ENCODE data around the gene ATL3. TPM values are rescaled to one million over a fixed set of nuclear protein-coding genes. Genes with fewer than 3 reads are reported as not detected.

ATL3 gene
- total and polyA plus RNA-seq, 2 of the 4 experiments (the other 2 are of a cell fraction): 19.9 to 131 TPM

GRCh38 chr11:63670433-63671321, 499 bp downstream of the ATL3 start:
- H4K20me1 ChIP-seq (ENCODE audit: insufficient read depth, low read length): peaks cover 19% of the 10 kb centered on the region
- ATAC-seq (ENCODE audit: low read depth) (peak; percentile 38), DNase-seq (peak; percentile 45)
- peak overlapping the region; percentile 77 for H3K56ac ChIP-seq (ENCODE audit: extremely low read depth, insufficient read depth, low read length)
- H2AK5ac ChIP-seq (ENCODE audit: low read depth, low read length): peak overlapping the region; percentile 52; the same call in 1 of the 2 replicates
- peak overlapping the region; percentile 65 to 73 for H4K8ac ChIP-seq (ENCODE audit: low read depth in 2 of 2, low read length in 2 of 2)
- H3K4me3 ChIP-seq (ENCODE audit: insufficient read depth, low read depth, low read length): peak overlapping the region; percentile 75
- 0% methylated on average over 10 of the region's 63 CpGs; no CpG with 5 or more reads in 1 of the 2 experiments for WGBS, 2 experiments (ENCODE audit: extremely low coverage in 2 of 2, insufficient read length in 1 of 2)
- H2BK120ac ChIP-seq (ENCODE audit: low read depth, low read length): peak overlapping the region; percentile 48
- peak overlapping the region; percentile 89 for H3K14ac ChIP-seq (replicated peaks; ENCODE audit: low read depth, low read length)
- H3K4me1 ChIP-seq (ENCODE audit: control insufficient read depth, insufficient read depth, low read length): peaks cover 17% of the 10 kb centered on the region
- H3K79me1 ChIP-seq (ENCODE audit: low read depth in 1 of 2, low read length in 2 of 2): peaks cover 5 to 23% of the 10 kb centered on the region in 2 experiments; a peak in 3 of 4 replicates
- peaks cover 7% of the 10 kb centered on the region for H3K9me1 ChIP-seq (ENCODE audit: insufficient read depth, low read length)
- peak overlapping the region; percentile 89 for H3K4ac ChIP-seq (ENCODE audit: low read depth, low read length)
- peak overlapping the region; percentile 60 for H3K23ac ChIP-seq (ENCODE audit: low read depth, low read length)
- peak overlapping the region; percentile 89 for H3K4me2 ChIP-seq (ENCODE audit: low read depth, low read length)
- H3K27ac ChIP-seq (ENCODE audit: insufficient read depth, low read length): peak overlapping the region; percentile 82
- peak overlapping the region; percentile 94 for H2AFZ ChIP-seq (replicated peaks; ENCODE audit: low read length, poor library complexity)
- peak overlapping the region; percentile 83 for H3K18ac ChIP-seq (ENCODE audit: low read depth, low read length)
- in situ Hi-C loops (cut with MboI; ENCODE audit: low sequenced_read_pairs) (loop anchor here (25.0 kb wide), 1 partner anchor 783 kb away; the partner anchor contains the start of gene SLC3A2), dilution Hi-C loops (cut with HindIII; ENCODE audit: low sequenced_read_pairs, unreplicated experiment) (no loop called here), intact Hi-C loops (cut with micrococcal nuclease) (no loop called here)
- no peaks in the 10 kb centered on the region for H3K27me3 ChIP-seq (ENCODE audit: control insufficient read depth, insufficient read depth, low read length)
- peak overlapping the region; percentile 17; the same call in 1 of the 3 replicates for H2BK15ac ChIP-seq (ENCODE audit: low read depth, low read length)
- H2AK9ac ChIP-seq (replicated peaks; ENCODE audit: low read depth, low read length, poor library complexity): peak overlapping the region; percentile 97
- peak overlapping the region; percentile 51 for H4K5ac ChIP-seq (ENCODE audit: low read depth, low read length)
- ChIA-PET CTCF (interaction anchor here (1.1 to 1.3 kb wide), 4 partner anchors 8 to 97 kb away, joined by 3 to 6 read pairs (median 4); partner anchors contain the start of gene ZFTA), POLR2A (ENCODE audit: unreplicated experiment) (interaction anchor here (0.9 kb wide), 1 partner anchor 12 kb away, joined by 3 read pairs; no protein-coding TSS in a partner anchor)
- no peaks in the 10 kb centered on the region for H3K9me3 ChIP-seq (ENCODE audit: control insufficient read depth, insufficient read depth, low read length)
- peak overlapping the region; percentile 54 for H2BK5ac ChIP-seq (ENCODE audit: low read depth, low read length, poor library complexity, severe bottlenecking)
- peak; percentile 33 for TF ChIP-seq RAD21 (IDR thresholded peaks at IDR 0.05; ENCODE audit: low read length)
- TF ChIP-seq FOS (IDR thresholded peaks at IDR 0.05; ENCODE audit: low read depth, low read length): no peak
- no peak for TF ChIP-seq RFX5 (IDR thresholded peaks at IDR 0.05; ENCODE audit: low read depth, low read length)
- peak; percentile 83 for TF ChIP-seq CEBPB (IDR thresholded peaks at IDR 0.05; ENCODE audit: low read depth, low read length)
- no peak for TF ChIP-seq MAFK (IDR thresholded peaks at IDR 0.05; ENCODE audit: low read depth, low read length)
- no peak for TF ChIP-seq MXI1 (IDR thresholded peaks at IDR 0.05; ENCODE audit: borderline replicate concordance, low read depth, low read length)
- no peak for TF ChIP-seq USF2 (IDR thresholded peaks at IDR 0.05; ENCODE audit: low read depth, low read length)
- no peak for TF ChIP-seq NFE2L2 (IDR thresholded peaks at IDR 0.05; ENCODE audit: low read depth, low read length)
- TF ChIP-seq CTCF (conservative IDR thresholded peaks at IDR 0.05; ENCODE audit: low read depth, low read length): peak; percentile 43
- TF ChIP-seq SMC3 (IDR thresholded peaks at IDR 0.05; ENCODE audit: low read depth, low read length): no peak
- no peak for TF ChIP-seq CHD1 (IDR thresholded peaks at IDR 0.05; ENCODE audit: low read depth, low read length)
- TF ChIP-seq ELK1 (IDR thresholded peaks at IDR 0.05; ENCODE audit: borderline replicate concordance, low read depth, low read length): no peak
- BruUV-seq (replicated peaks): no TSS peak
- no peaks in the 10 kb centered on the region for H3K36me3 ChIP-seq (ENCODE audit: control insufficient read depth, insufficient read depth, low read length)
- H3K9ac ChIP-seq (ENCODE audit: low read depth, low read length): peak overlapping the region; percentile 93
- H4K91ac ChIP-seq (ENCODE audit: insufficient read depth, low read depth, low read length): peak overlapping the region; percentile 82
- H2BK20ac ChIP-seq (ENCODE audit: low read depth, low read length): no peak overlapping the region
